IMR-90 (cell line): ENCODE data around the gene COPZ1.

ENCODE experiments used
- POLR2A ChIP-seq: IDR thresholded peaks from 2 replicates; pipeline ENCODE4 v1.6.1; 2012; ENCODE audit warnings: mild to moderate bottlenecking, low read depth, low read length
- RCOR1 ChIP-seq: IDR thresholded peaks from 2 replicates; pipeline ENCODE4 v1.6.1; 2012; ENCODE audit warnings: mild to moderate bottlenecking, low read length, improper control_type of control experiment; ENCODE audit not compliant: insufficient replicate concordance
- USF2 ChIP-seq: fragments of 150-350 bp; IDR thresholded peaks from 2 replicates; pipeline ENCODE4 v1.6.1; 2017; ENCODE audit warnings: mild to moderate bottlenecking, antibody characterized with exemption, low read length, low read depth

DNA sequence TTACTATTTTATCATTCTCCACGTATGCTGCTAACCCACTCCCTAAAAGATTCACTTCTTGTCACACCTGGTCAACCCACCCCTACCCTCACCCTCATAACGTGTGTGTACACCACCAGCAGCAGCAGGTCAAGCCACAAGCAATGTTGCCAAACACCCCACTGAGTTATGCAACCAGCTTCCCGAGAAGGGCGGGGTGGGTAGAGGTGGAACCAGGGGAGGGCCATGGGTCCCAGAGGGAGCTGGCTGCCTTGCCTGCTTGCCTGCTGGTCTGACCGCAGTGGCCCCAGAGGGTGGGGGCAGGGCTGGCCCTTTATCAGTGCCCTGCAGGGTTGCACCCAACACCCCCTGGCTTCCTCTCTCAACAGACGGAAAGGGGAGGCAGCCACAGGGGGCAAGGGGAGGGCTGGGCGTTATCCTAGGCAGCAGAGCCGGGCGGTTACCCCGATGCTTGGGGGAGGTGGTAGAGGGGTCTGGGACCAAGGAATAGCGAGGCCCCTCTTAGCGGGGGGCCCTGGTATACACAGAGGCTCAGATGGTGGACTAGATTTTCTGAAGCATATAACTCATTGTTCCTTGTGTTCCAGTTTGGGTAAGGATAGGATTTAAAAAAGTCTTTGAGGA lies 20.6 kb upstream of the COPZ1 start:
- TF ChIP-seq POLR2A (no peak), USF2 (no peak), RCOR1 (no peak)
